ENCODE measurements around the gene KHNYN.

DNA sequence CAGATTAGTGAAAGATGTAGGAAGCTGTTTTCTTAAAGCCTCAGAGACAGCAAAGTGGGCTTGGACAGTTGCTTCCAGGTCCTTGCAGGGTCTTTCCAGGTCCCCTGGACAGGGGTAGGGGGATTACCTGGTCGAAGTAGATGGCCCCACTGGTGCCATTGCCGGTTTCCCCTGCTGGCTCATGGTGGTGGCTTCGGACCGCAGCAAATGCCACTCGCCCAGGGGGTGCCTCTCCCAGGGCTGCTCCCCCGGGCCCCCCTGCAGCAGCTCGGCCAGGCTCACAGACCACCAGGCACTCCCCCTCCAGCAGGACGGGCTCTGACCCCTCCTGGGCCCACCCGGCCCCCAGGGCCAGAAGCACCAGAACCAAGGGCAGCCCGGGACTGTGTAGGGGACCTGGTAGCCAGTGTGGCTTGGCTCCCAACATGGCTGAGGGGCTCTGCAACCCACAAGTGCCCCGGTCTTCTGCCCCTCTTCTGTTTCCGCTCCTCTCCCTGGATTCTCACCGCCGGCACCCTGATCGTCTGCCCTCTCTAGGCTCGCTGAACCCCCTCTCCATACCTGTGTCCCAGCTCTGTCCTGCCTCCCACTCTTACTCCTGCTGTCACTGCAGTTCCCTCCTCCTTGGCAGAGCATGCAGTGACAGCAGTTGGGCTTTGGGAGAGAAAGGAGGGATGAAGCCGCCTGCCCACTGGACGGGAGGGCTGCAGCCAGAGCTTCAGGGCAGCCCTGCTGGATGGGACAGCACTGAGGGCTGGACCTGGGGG lies 943 bp upstream of the KHNYN start:
- TF ChIP-seq, protein P1, sequence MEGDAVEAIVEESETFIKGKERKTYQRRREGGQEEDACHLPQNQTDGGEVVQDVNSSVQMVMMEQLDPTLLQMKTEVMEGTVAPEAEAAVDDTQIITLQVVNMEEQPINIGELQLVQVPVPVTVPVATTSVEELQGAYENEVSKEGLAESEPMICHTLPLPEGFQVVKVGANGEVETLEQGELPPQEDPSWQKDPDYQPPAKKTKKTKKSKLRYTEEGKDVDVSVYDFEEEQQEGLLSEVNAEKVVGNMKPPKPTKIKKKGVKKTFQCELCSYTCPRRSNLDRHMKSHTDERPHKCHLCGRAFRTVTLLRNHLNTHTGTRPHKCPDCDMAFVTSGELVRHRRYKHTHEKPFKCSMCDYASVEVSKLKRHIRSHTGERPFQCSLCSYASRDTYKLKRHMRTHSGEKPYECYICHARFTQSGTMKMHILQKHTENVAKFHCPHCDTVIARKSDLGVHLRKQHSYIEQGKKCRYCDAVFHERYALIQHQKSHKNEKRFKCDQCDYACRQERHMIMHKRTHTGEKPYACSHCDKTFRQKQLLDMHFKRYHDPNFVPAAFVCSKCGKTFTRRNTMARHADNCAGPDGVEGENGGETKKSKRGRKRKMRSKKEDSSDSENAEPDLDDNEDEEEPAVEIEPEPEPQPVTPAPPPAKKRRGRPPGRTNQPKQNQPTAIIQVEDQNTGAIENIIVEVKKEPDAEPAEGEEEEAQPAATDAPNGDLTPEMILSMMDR (IDR thresholded peaks at IDR 0.05): no peak
- no peak for TF ChIP-seq POLR2A (IDR thresholded peaks at IDR 0.05)
- no peak for TF ChIP-seq EP300 (IDR thresholded peaks at IDR 0.05)

All from ovary (tissue), 3 donors.